HCT116 (cell line): ENCODE data around the gene CTLA4.

ENCODE experiments used
- CEBPB ChIP-seq: IDR thresholded peaks from 2 replicates; pipeline ENCODE4 v1.6.1; 2012; ENCODE audit warnings: low read depth
- EZH2 ChIP-seq: fragments of 200-600 bp; sonication (generic); IDR thresholded peaks from 2 replicates; pipeline ENCODE4 v1.6.1; 2017; ENCODE audit warnings: antibody characterized with exemption, mixed run types
- MAX ChIP-seq: IDR thresholded peaks from 2 replicates; pipeline ENCODE4 v1.6.1; 2012
- YY1 ChIP-seq: IDR thresholded peaks from 2 replicates; pipeline ENCODE4 v1.6.1; 2011; ENCODE audit warnings: low read length, low read depth, moderate library complexity, mild to moderate bottlenecking; ENCODE audit not compliant: insufficient replicate concordance; ENCODE audit errors: extremely low read depth
- TF ChIP-seq, protein P1 (sequence below), 3 experiments: fragments of 200-600 bp in 1 of 3; sonication (generic) in 1 of 3; IDR thresholded peaks in 2 of 3; conservative IDR thresholded peaks in 1 of 3; 2 replicates each; pipeline ENCODE4 v1.5.1; 2012 to 2017; ENCODE audit warnings: low read depth in 2 of 3, low read length in 2 of 3, antibody characterized with exemption in 1 of 3, borderline replicate concordance in 1 of 3, control low read depth in 1 of 3, mild to moderate bottlenecking in 1 of 3, mixed read lengths in 1 of 3, mixed run types in 1 of 3, moderate library complexity in 1 of 3; ENCODE audit not compliant: insufficient read depth in 1 of 3

GRCh38 chr2:203846490-203847105 is 21.0 kb upstream of the CTLA4 start:
- TF ChIP-seq EZH2: no peak
- TF ChIP-seq, protein P1, sequence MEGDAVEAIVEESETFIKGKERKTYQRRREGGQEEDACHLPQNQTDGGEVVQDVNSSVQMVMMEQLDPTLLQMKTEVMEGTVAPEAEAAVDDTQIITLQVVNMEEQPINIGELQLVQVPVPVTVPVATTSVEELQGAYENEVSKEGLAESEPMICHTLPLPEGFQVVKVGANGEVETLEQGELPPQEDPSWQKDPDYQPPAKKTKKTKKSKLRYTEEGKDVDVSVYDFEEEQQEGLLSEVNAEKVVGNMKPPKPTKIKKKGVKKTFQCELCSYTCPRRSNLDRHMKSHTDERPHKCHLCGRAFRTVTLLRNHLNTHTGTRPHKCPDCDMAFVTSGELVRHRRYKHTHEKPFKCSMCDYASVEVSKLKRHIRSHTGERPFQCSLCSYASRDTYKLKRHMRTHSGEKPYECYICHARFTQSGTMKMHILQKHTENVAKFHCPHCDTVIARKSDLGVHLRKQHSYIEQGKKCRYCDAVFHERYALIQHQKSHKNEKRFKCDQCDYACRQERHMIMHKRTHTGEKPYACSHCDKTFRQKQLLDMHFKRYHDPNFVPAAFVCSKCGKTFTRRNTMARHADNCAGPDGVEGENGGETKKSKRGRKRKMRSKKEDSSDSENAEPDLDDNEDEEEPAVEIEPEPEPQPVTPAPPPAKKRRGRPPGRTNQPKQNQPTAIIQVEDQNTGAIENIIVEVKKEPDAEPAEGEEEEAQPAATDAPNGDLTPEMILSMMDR (IDR thresholded peaks at IDR 0.05 in 2 of 3, conservative IDR thresholded peaks at IDR 0.05 in 1 of 3; ENCODE audit: borderline replicate concordance in 1 of 3, insufficient read depth in 1 of 3, low read depth in 2 of 3, low read length in 2 of 3): no peak
- TF ChIP-seq MAX: no peak
- no peak for TF ChIP-seq YY1
- TF ChIP-seq CEBPB: no peak
